Anterior cingulate cortex (tissue), 58 donors: ENCODE data around the gene FHOD3.
A peak's percentile ranks its signal among the peaks of the same experiment; 100 is the strongest.
"Not testable (repeated sequence)": the region's sequence is repeated elsewhere in the genome, so short reads cannot be mapped to it uniquely, and the experiment has no call there.

Source experiments
- DNase-seq, 58 donors: peaks; one replicate each; lab custom pipeline; 2025; lab: John Stamatoyannopoulos, UW

FHOD3 gene

GRCh38 chr18:36463516-36463915 is 166.0 kb downstream of the FHOD3 start:
- not testable (repeated sequence) for DNase-seq

DNA sequence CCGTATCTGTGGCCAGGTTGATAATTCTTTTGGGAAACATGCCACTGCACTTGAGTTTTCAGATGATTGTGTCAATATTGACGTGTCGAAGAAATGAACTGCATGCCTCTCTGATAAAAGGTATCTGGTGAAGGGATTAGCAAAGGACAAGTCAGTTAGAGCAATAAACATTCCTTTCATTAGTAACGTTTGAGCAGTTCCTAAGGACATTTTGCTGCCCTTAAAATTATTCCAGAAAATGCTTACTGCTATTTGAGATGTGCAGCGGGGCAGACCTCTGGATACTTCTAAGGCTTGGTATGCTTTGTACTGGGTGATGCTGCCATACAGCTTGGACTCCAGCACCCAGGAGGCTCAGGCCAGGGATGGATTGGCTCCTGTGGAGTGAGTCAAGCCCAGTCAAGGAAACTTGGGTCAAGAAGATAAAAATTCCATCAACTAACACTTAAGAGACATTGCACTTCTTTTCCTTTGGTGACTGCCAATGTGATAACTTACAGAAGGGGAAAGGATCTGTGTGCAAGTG is 166.7 kb downstream of the FHOD3 start:
- DNase-seq = no peak

DNA sequence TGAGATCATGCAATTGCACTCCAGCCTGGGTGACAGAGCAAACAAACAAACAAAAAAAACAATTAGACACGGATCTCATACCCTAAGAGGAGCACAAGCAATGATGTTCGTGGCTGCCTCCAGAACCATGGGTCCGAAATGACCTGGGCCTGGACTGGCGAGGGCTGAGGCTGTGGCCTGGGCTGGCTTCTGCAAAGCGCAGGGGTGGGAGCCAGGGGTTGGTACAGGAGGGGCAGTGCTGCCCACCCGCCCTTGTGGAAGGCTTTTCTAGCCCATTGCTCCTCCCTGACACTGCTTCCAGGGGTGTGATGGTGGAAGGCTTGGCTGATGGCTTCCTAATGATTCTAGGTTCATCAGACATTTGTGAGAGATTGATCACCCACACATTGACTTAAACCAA is 167.8 kb downstream of the FHOD3 start:
- DNase-seq = no peak

DNA sequence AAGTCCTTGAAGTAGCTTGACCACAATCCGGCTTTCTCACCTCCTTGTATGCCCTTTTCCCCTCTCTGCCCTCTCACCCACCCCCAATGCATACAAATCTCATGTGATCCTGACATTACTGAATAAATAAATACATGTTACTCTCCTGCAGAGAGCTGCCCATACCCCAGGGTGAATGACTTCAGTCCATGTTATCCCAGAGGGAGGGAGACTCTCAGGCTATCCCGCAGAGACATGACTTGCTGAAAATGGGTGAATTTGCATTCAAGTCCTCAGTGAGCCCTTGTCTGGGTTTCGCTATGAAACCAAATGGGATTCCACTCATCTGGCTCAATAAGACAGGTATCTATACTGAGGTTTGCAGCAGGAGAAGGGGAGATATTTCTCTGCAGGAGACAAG is 168.5 kb downstream of the FHOD3 start:
- no peak for DNase-seq

- no peak for DNase-seq
Measured at GRCh38 chr18:36467614-36468013, 170.1 kb downstream of the FHOD3 start.

DNA sequence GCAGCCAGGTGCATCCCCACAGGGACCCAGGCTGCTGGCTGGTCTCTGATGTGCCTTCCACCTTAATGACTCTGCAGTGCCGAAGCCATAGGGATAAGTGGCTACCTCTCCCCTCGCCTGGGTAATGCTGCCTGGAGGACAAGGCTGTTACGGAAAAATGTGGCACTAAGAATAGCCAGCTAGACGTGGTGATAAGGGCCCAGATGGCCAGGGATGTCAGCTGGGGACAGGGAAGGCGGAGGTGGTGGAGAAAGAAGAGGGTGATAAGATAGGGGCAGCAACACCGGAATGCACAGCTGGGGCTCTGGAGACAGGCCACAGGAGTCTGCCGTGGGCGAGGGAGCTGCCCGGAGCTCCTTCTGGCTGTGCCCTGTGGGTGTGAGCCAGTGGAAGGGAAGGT is 170.6 kb downstream of the FHOD3 start:
- DNase-seq = no peak

DNA sequence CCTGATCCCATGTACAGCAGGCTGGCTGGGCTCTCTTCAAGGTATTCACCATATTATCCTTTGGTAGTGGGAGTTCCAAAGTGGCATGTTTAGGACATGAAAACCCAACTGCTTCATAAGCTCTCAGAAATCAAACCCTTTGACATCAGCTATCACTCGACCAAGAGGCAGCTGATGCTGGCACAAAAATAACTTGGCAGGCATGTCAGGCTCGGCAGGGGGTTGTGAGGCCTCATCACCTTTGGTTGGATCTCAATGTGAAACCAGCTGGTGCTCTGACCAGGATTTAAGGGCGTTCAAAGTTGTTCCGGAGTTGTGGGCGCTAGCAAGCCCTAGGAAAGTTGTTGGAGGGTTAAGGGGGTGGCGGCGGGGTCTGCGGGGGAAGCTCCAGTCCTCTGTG is 171.9 kb downstream of the FHOD3 start:
- DNase-seq = no peak

- peak in 1 of 58 donors; percentile 4 for DNase-seq
Measured at GRCh38 chr18:36470896-36471295, 173.4 kb downstream of the FHOD3 start.

DNA sequence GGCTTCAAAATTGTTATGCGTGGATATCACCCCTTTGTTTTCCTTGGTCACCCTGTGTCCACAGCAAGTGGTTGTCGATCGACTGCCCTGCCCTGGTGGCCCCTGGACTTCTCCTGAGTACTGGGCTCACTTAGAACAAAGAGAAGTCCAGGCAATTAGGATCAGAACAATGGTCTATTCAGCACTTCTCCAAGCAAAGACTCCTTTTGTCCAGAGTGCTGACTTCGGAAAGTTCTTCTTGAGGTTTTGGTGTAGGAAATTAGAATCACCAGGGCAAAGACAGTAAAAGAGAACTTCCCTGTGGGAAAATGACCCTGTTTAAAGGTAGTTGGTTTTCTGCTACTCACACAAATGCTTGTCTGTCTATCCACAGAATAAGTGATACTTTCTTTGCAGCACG is 173.9 kb downstream of the FHOD3 start:
- DNase-seq = no peak

- no peak for DNase-seq
Measured at GRCh38 chr18:36476433-36476832, 178.9 kb downstream of the FHOD3 start.

- no peak for DNase-seq
Measured at GRCh38 chr18:36477776-36478175, 180.3 kb downstream of the FHOD3 start.

DNA sequence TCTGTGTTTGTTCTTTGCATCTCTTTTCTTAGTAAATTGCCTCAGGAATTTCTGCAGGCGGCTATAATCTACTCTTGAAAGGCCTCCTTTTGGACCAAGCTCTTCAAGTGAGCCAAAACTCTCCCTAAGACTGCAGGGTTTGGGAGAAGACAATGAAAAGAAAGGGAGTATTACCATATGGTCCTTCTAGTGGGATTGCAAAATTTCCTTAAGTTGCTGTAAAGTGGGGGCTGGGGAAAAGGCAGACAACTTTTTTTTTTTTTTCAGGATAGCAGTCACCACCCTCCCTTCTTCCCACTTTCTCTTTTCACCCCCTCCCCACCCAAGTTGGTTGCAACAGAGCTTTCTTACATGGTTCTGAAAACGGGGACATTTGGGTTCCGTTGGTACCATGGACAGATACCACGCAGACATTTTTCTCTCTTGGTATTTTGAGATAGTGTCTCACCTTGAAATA is 183.7 kb downstream of the FHOD3 start:
- DNase-seq = no peak

DNA sequence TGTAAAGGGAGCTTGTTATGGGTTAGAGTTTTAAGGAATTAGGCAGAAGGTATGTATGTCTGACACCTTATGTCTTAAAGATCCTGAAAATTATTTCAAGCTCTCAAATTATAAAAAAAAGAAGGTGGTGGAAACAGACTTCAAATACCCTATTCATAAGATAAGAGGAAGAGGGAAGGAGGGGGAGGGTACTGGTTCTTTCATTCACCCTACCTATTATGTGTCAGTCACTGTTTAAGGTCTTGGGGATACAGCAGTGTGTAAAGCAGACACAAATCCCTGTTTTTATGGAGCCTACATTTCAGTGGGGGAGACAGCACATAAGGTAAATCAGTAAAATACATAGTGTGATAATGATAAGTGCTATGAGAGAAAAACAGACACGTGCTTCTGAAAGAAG is 184.4 kb downstream of the FHOD3 start:
- DNase-seq = no peak

- no peak for DNase-seq
Measured at GRCh38 chr18:36484591-36484990, 187.1 kb downstream of the FHOD3 start.

- no peak for DNase-seq
Measured at GRCh38 chr18:36485772-36486171, 188.3 kb downstream of the FHOD3 start.

GRCh38 chr18:36488131-36488530 is 190.6 kb downstream of the FHOD3 start:
- DNase-seq = no peak

DNA sequence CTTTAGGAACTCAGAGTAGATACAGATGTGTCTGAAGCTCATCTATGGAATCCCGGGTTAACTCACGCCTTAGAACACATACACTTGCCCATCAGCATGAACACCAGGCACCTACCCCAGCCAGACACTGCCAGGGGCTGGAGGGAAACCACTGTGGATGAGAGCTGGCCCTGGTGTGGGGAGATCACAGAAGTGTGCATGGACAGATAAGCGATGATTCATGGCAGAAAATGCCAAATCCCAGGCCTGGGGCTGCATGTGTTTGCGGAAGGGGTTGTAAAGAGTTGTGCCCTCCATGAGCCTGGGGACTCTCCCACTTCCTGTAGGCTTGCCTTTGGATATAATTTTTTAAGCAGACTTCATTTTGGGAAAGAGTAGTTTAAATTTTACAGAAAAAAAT is 193.4 kb downstream of the FHOD3 start:
- DNase-seq = no peak

GRCh38 chr18:36492604-36493329 is 195.3 kb downstream of the FHOD3 start:
- DNase-seq = no peak

- DNase-seq = no peak
Measured at GRCh38 chr18:36493349-36494159, 196.0 kb downstream of the FHOD3 start.

GRCh38 chr18:36494160-36494437 is 196.6 kb downstream of the FHOD3 start:
- no peak for DNase-seq

GRCh38 chr18:36496022-36496421 is 198.5 kb downstream of the FHOD3 start:
- no peak for DNase-seq

- DNase-seq = no peak
Measured at GRCh38 chr18:36499938-36500337, 202.4 kb downstream of the FHOD3 start.
